Activated CD4-positive, alpha-beta T cell treated with anti-CD3 and anti-CD28 coated beads, Interleukin-2, amount 50 U/mL, for 16 hours (primary cell): ENCODE measurements around the gene SCAMP1.
A peak's percentile ranks its signal among the peaks of the same experiment; 100 is the strongest.
"Not testable (repeated sequence)": the region's sequence is repeated elsewhere in the genome, so short reads cannot be mapped to it uniquely, and the experiment has no call there.

ENCODE experiments used
- DNase-seq: peaks from one replicate; pipeline ENCODE4 v3.0.0-alpha.2; 2020

SCAMP1 gene

GRCh38 chr5:78361631-78361993 lies 1.2 kb downstream of the SCAMP1 start:
- DNase-seq = no peak

GRCh38 chr5:78362220-78362619 lies 1.8 kb downstream of the SCAMP1 start:
- DNase-seq = no peak

GRCh38 chr5:78364005-78364404 lies 3.6 kb downstream of the SCAMP1 start:
- no peak for DNase-seq

GRCh38 chr5:78367318-78367991 lies 7.0 kb downstream of the SCAMP1 start:
- no peak for DNase-seq

GRCh38 chr5:78369680-78370079 lies 9.3 kb downstream of the SCAMP1 start:
- DNase-seq = no peak

- no peak for DNase-seq
Measured at GRCh38 chr5:78373231-78373630, 12.8 kb downstream of the SCAMP1 start.

- no peak for DNase-seq
Measured at GRCh38 chr5:78376315-78376714, 15.9 kb downstream of the SCAMP1 start.

- peak; percentile 52 for DNase-seq
Measured at GRCh38 chr5:78377056-78377717, 16.8 kb downstream of the SCAMP1 start.

- no peak for DNase-seq
Measured at GRCh38 chr5:78377718-78378105, 17.3 kb downstream of the SCAMP1 start.

- DNase-seq = no peak
Measured at GRCh38 chr5:78387468-78388153, 27.2 kb downstream of the SCAMP1 start.

- not testable (repeated sequence) for DNase-seq
Measured at GRCh38 chr5:78391357-78391756, 30.9 kb downstream of the SCAMP1 start.

GRCh38 chr5:78397831-78398230 lies 37.4 kb downstream of the SCAMP1 start:
- DNase-seq = no peak

GRCh38 chr5:78399116-78399515 lies 38.7 kb downstream of the SCAMP1 start:
- no peak for DNase-seq

GRCh38 chr5:78404682-78405293 lies 44.4 kb downstream of the SCAMP1 start:
- no peak for DNase-seq

- peak; percentile 28 for DNase-seq
Measured at GRCh38 chr5:78405829-78406750, 45.7 kb downstream of the SCAMP1 start.

GRCh38 chr5:78407458-78407857 lies 47.0 kb downstream of the SCAMP1 start:
- DNase-seq = no peak

- DNase-seq = no peak
Measured at GRCh38 chr5:78411586-78411985, 51.2 kb downstream of the SCAMP1 start.

GRCh38 chr5:78416677-78417425 lies 56.4 kb downstream of the SCAMP1 start:
- no peak for DNase-seq

- DNase-seq = no peak
Measured at GRCh38 chr5:78419396-78419795, 59.0 kb downstream of the SCAMP1 start.

- DNase-seq = no peak
Measured at GRCh38 chr5:78420548-78420947, 60.1 kb downstream of the SCAMP1 start.

- DNase-seq = no peak
Measured at GRCh38 chr5:78424665-78425064, 64.2 kb downstream of the SCAMP1 start.
